H9 (cell line): ENCODE measurements around the gene GCA. TPM values are rescaled to one million over a fixed set of nuclear protein-coding genes. Genes with fewer than 3 reads are reported as not detected.

Experiments used
- DNase-seq: peaks from one replicate; pipeline ENCODE4 v3.0.0-alpha.2; 2017
- H2AFZ ChIP-seq: one replicate; pipeline ENCODE4 v1.6.1; 2013; ENCODE audit warnings: mild to moderate bottlenecking, low read length, control low read depth, moderate library complexity
- H2AK5ac ChIP-seq: 2 replicates; pipeline ENCODE4 v1.6.1; 2013; ENCODE audit warnings: low read length, control low read depth, mixed read lengths; ENCODE audit not compliant: insufficient read length
- H2BK120ac ChIP-seq: one replicate; pipeline ENCODE4 v1.6.1; 2013; ENCODE audit warnings: low read depth, mild to moderate bottlenecking, low read length, control low read depth, inconsistent platforms; ENCODE audit not compliant: poor library complexity, severe bottlenecking
- H2BK12ac ChIP-seq: 2 replicates; pipeline ENCODE4 v1.6.1; 2013; ENCODE audit warnings: low read length, control low read depth, mixed read lengths, low read depth; ENCODE audit not compliant: insufficient read length
- H2BK15ac ChIP-seq: 2 replicates; pipeline ENCODE4 v1.6.1; 2013; ENCODE audit warnings: low read depth, low read length, control low read depth
- H2BK20ac ChIP-seq: one replicate; pipeline ENCODE4 v1.6.1; 2013; ENCODE audit warnings: low read depth, mild to moderate bottlenecking, low read length, control low read depth, inconsistent platforms; ENCODE audit not compliant: poor library complexity, severe bottlenecking
- H2BK5ac ChIP-seq: 2 replicates; pipeline ENCODE4 v1.6.1; 2013; ENCODE audit warnings: low read length, control low read depth, mixed read lengths; ENCODE audit not compliant: insufficient read length
- H3K14ac ChIP-seq: 2 replicates; pipeline ENCODE4 v1.6.1; 2013; ENCODE audit warnings: low read length, control low read depth; ENCODE audit not compliant: insufficient read depth
- H3K18ac ChIP-seq: 2 replicates; pipeline ENCODE4 v1.6.1; 2013; ENCODE audit warnings: low read depth, mild to moderate bottlenecking, mixed read lengths, low read length, control low read depth; ENCODE audit not compliant: insufficient read length
- H3K23ac ChIP-seq: 2 replicates; pipeline ENCODE4 v1.6.1; 2013; ENCODE audit warnings: low read length, control low read depth, mixed read lengths, low read depth; ENCODE audit not compliant: insufficient read length
- H3K23me2 ChIP-seq: 2 replicates; pipeline ENCODE4 v1.6.1; 2013; ENCODE audit warnings: low read depth, mild to moderate bottlenecking, mixed read lengths, low read length, control low read depth; ENCODE audit not compliant: insufficient read length, poor library complexity, severe bottlenecking
- H3K27ac ChIP-seq: 2 replicates; pipeline ENCODE4 v1.5.1; 2013; ENCODE audit warnings: low read length, control low read depth, mixed read lengths, low read depth; ENCODE audit not compliant: insufficient read length
- H3K27me3 ChIP-seq: 2 replicates; pipeline ENCODE4 v1.6.1; 2013; ENCODE audit warnings: low read length, control low read depth, inconsistent platforms; ENCODE audit not compliant: insufficient read depth
- H3K4ac ChIP-seq: 2 replicates; pipeline ENCODE4 v1.6.1; 2013; ENCODE audit warnings: low read depth, mild to moderate bottlenecking, control low read depth, inconsistent platforms, low read length, moderate library complexity
- H3K4me1 ChIP-seq: 2 replicates; pipeline ENCODE4 v1.6.1; 2013; ENCODE audit warnings: low read length, control low read depth, inconsistent platforms; ENCODE audit not compliant: insufficient read depth
- H3K4me2 ChIP-seq: 2 replicates; pipeline ENCODE4 v1.6.1; 2013; ENCODE audit warnings: low read length, control low read depth, mixed read lengths; ENCODE audit not compliant: insufficient read length, insufficient read depth
- H3K56ac ChIP-seq: 2 replicates; pipeline ENCODE4 v1.6.1; 2013; ENCODE audit warnings: low read depth, mild to moderate bottlenecking, mixed read lengths, low read length, control low read depth; ENCODE audit not compliant: insufficient read length
- H3K79me1 ChIP-seq: 2 replicates; pipeline ENCODE4 v1.6.1; 2013; ENCODE audit warnings: low read depth, mild to moderate bottlenecking, moderate library complexity, low read length, control low read depth, inconsistent platforms; ENCODE audit not compliant: insufficient read depth, poor library complexity, severe bottlenecking
- H3K79me2 ChIP-seq: 2 replicates; pipeline ENCODE4 v1.6.1; 2013; ENCODE audit warnings: low read length, control low read depth, inconsistent platforms; ENCODE audit not compliant: insufficient read depth
- H3K9ac ChIP-seq: 2 replicates; pipeline ENCODE4 v1.6.1; 2013; ENCODE audit warnings: low read length, control low read depth, mixed read lengths; ENCODE audit not compliant: insufficient read length; ENCODE audit errors: extremely low read depth
- H3K9me3 ChIP-seq: one replicate; pipeline ENCODE4 v1.6.1; 2013; ENCODE audit warnings: low read depth, low read length, inconsistent platforms; ENCODE audit not compliant: control insufficient read depth
- H3T11ph ChIP-seq: one replicate; pipeline ENCODE4 v1.6.1; 2013; ENCODE audit warnings: mild to moderate bottlenecking, low read length, control low read depth, inconsistent platforms
- H4K20me1 ChIP-seq: one replicate; pipeline ENCODE4 v1.6.1; 2013; ENCODE audit not compliant: control insufficient read depth, insufficient read length, insufficient read depth
- H4K5ac ChIP-seq: 2 replicates; pipeline ENCODE4 v1.6.1; 2013; ENCODE audit warnings: low read depth, mild to moderate bottlenecking, mixed read lengths, low read length, control low read depth; ENCODE audit not compliant: insufficient read length
- H4K8ac ChIP-seq: replicated peaks from 2 replicates; pipeline ENCODE4 v1.6.1; 2013; ENCODE audit warnings: low read length, control low read depth, mixed read lengths, low read depth; ENCODE audit not compliant: insufficient read length
- H4K91ac ChIP-seq: 2 replicates; pipeline ENCODE4 v1.6.1; 2013; ENCODE audit warnings: low read depth, mild to moderate bottlenecking, moderate library complexity, mixed read lengths, low read length, control low read depth; ENCODE audit not compliant: insufficient read length
- H3K27ac Mint-ChIP-seq, 3 experiments: 2 replicates in 2 of 3; 3 replicates in 1 of 3; pipeline ENCODE4 v1.8.0; 2020 to 2021; ENCODE audit warnings: mixed read lengths in 3 of 3, mild to moderate bottlenecking in 1 of 3, moderate library complexity in 1 of 3
- H3K27me3 Mint-ChIP-seq: 2 replicates; pipeline ENCODE4 v1.8.0; 2021; ENCODE audit warnings: low read depth, mild to moderate bottlenecking, moderate library complexity, mixed read lengths
- H3K36me3 Mint-ChIP-seq, 3 experiments: 2 replicates in 2 of 3; 3 replicates in 1 of 3; pipeline ENCODE4 v1.8.0; 2020 to 2021; ENCODE audit warnings: low read depth in 3 of 3, mixed read lengths in 3 of 3; ENCODE audit not compliant: insufficient read depth in 1 of 3
- H3K4me1 Mint-ChIP-seq, 2 experiments: 2 replicates each; pipeline ENCODE4 v1.8.0; 2020; ENCODE audit warnings: mixed read lengths in 2 of 2
- H3K4me3 Mint-ChIP-seq, 2 experiments: 2 replicates in 1 of 2; 3 replicates in 1 of 2; pipeline ENCODE4 v1.8.0; 2020 to 2021; ENCODE audit warnings: mild to moderate bottlenecking in 2 of 2, mixed read lengths in 2 of 2, moderate library complexity in 1 of 2
- H3K9me3 Mint-ChIP-seq, 2 experiments: 2 replicates in 1 of 2; 3 replicates in 1 of 2; pipeline ENCODE4 v1.8.0; 2020; ENCODE audit warnings: mild to moderate bottlenecking in 2 of 2, mixed read lengths in 2 of 2, moderate library complexity in 1 of 2
- WGBS: extraction: QIAGEN DNeasy Blood & Tissue Kit; methylation state at CpG from one replicate; pipeline ENCODE4 v1.1.7; 2013; ENCODE audit warnings: missing lambda C conversion rate, low lambda C conversion rate, mixed read lengths; ENCODE audit not compliant: insufficient read length; ENCODE audit errors: extremely low coverage; 5-methylcytosine and 5-hydroxymethylcytosine counted together
- total RNA-seq: library from RNA; stranded (reverse); gene quantifications from 2 replicates; pipeline ENCODE4 v1.2.1, GENCODE V29; 2021
- TF ChIP-seq, protein P1 (sequence below): fragments of 200-600 bp; sonication (generic); conservative IDR thresholded peaks from 3 replicates; pipeline ENCODE4 v1.8.0; 2021; ENCODE audit warnings: antibody characterized with exemption, mild to moderate bottlenecking

GCA gene
- total RNA-seq, 1 experiment from 2014 or later, result 31.0 TPM

DNA sequence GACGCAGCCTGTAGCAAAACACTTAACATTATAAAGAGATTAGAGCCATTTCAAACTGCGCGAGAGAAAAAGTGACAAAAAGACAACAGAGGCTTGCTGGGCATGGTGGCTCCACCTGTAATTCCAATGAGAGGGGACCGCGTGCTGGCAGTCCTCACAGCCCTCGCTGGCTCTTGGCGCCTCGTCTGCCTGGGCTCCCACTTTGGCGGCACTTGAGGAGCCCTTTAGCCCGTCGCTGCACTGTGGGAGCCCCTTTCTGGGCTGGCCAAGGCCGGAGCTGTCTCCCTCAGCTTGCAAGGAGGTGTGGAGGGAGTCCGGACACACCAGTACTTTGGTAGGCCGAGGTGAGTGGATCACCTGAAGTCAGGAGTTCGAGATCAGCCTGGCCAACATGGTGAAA, 16.1 kb upstream of the GCA start:
- no peaks in the 10 kb centered on the region for H3K27me3 ChIP-seq
- no peak overlapping the region for H3K9ac ChIP-seq
- H2BK120ac ChIP-seq, result no peak overlapping the region
- H3K9me3 ChIP-seq, result no peaks in the 10 kb centered on the region
- no peak overlapping the region for H3K27ac ChIP-seq
- H3K18ac ChIP-seq, result no peak overlapping the region
- no peak overlapping the region for H3K4ac ChIP-seq
- H4K5ac ChIP-seq, result no peak overlapping the region
- no peaks in the 10 kb centered on the region for H3K79me2 ChIP-seq
- H2BK5ac ChIP-seq, result no peak overlapping the region
- H3K56ac ChIP-seq, result no peak overlapping the region
- Mint-ChIP-seq H3K27ac (no peak overlapping the region), H3K36me3 (peaks cover 0 to 5% (median 0%) of the 10 kb centered on the region in 3 experiments; a peak in 2 of 7 replicates), H3K9me3 (peaks cover 2 to 7% of the 10 kb centered on the region in 2 experiments; a peak in 3 of 5 replicates), H3K4me3 (no peak overlapping the region), H3K27me3 (no peaks in the 10 kb centered on the region), H3K4me1 (peaks cover 5% of the 10 kb centered on the region in 2 experiments)
- no peaks in the 10 kb centered on the region for H4K20me1 ChIP-seq
- no peak overlapping the region for H4K91ac ChIP-seq
- no peak for DNase-seq
- WGBS, result no CpG with 5 or more reads among the region's 15 CpGs
- no peaks in the 10 kb centered on the region for H3K23me2 ChIP-seq
- H3T11ph ChIP-seq, result no peak overlapping the region
- no peaks in the 10 kb centered on the region; the same call in 1 of the 2 replicates for H3K4me1 ChIP-seq
- H2AFZ ChIP-seq, result no peak overlapping the region
- no peak overlapping the region for H3K23ac ChIP-seq
- H3K79me1 ChIP-seq, result no peaks in the 10 kb centered on the region
- TF ChIP-seq, protein P1, sequence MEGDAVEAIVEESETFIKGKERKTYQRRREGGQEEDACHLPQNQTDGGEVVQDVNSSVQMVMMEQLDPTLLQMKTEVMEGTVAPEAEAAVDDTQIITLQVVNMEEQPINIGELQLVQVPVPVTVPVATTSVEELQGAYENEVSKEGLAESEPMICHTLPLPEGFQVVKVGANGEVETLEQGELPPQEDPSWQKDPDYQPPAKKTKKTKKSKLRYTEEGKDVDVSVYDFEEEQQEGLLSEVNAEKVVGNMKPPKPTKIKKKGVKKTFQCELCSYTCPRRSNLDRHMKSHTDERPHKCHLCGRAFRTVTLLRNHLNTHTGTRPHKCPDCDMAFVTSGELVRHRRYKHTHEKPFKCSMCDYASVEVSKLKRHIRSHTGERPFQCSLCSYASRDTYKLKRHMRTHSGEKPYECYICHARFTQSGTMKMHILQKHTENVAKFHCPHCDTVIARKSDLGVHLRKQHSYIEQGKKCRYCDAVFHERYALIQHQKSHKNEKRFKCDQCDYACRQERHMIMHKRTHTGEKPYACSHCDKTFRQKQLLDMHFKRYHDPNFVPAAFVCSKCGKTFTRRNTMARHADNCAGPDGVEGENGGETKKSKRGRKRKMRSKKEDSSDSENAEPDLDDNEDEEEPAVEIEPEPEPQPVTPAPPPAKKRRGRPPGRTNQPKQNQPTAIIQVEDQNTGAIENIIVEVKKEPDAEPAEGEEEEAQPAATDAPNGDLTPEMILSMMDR, result no peak
- H3K4me2 ChIP-seq, result no peak overlapping the region
- H2AK5ac ChIP-seq, result no peak overlapping the region
- no peak overlapping the region for H4K8ac ChIP-seq
- no peak overlapping the region for H3K14ac ChIP-seq
- H2BK15ac ChIP-seq, result no peak overlapping the region
- no peak overlapping the region for H2BK20ac ChIP-seq
- no peak overlapping the region for H2BK12ac ChIP-seq
